Neural crest cell (in vitro differentiated cells): ENCODE results near the gene RIPOR1. TPM values are rescaled to one million over a fixed set of nuclear protein-coding genes. Genes with fewer than 3 reads are reported as not detected.

Experiments
- DNase-seq: peaks from one replicate; pipeline ENCODE4 v3.0.0; 2021; ENCODE audit warnings: low read depth, mixed read lengths, low spot score
- H3K27ac Mint-ChIP-seq: one replicate; pipeline ENCODE4 v1.8.0; 2021; ENCODE audit warnings: mild to moderate bottlenecking, mixed read lengths; ENCODE audit not compliant: unreplicated experiment
- H3K27me3 Mint-ChIP-seq: 2 replicates; pipeline ENCODE4 v1.8.0; 2021; ENCODE audit warnings: low read depth, mild to moderate bottlenecking, mixed read lengths
- H3K36me3 Mint-ChIP-seq: 2 replicates; pipeline ENCODE4 v1.8.0; 2021; ENCODE audit warnings: low read depth, mild to moderate bottlenecking, mixed read lengths
- H3K4me1 Mint-ChIP-seq: 2 replicates; pipeline ENCODE4 v1.8.0; 2021; ENCODE audit warnings: mixed read lengths
- H3K4me3 Mint-ChIP-seq: one replicate; pipeline ENCODE4 v1.8.0; 2021; ENCODE audit warnings: mild to moderate bottlenecking, mixed read lengths
- H3K9me3 Mint-ChIP-seq: 2 replicates; pipeline ENCODE4 v1.8.0; 2021; ENCODE audit warnings: mixed read lengths
- CTCF ChIP-seq: fragments of 200-600 bp; sonication (generic); conservative IDR thresholded peaks from 2 replicates; pipeline ENCODE4 v1.5.0; 2021; ENCODE audit warnings: antibody characterized with exemption, mild to moderate bottlenecking
- total RNA-seq: library from RNA; stranded (reverse); gene quantifications from 2 replicates; pipeline ENCODE4 v1.2.1, GENCODE V29; 2021

RIPOR1 gene
- total RNA-seq, 1 donor from 2014 or later, result 60.6 TPM

- H3K27me3 Mint-ChIP-seq, result peaks cover 11% of the 10 kb centered on the region
Measured at GRCh38 chr16:67521095-67521804, 7.4 kb upstream of the RIPOR1 start.

GRCh38 chr16:67525176-67525860 is 3.3 kb upstream of the RIPOR1 start:
- H3K27ac Mint-ChIP-seq, result no peak overlapping the region
- H3K36me3 Mint-ChIP-seq, result no peaks in the 10 kb centered on the region
- TF ChIP-seq CTCF, result no peak
- no peak for DNase-seq
- peak overlapping the region; percentile 57 for H3K4me3 Mint-ChIP-seq
- H3K9me3 Mint-ChIP-seq, result no peaks in the 10 kb centered on the region
- H3K4me1 Mint-ChIP-seq, result peaks cover 16% of the 10 kb centered on the region
- peaks cover 15% of the 10 kb centered on the region for H3K27me3 Mint-ChIP-seq

More at GRCh38 chr16:67521095-67521804, 7.4 kb upstream of the RIPOR1 start:
- DNase-seq, result peak; percentile 99
- peak overlapping the region; percentile 98 for H3K27ac Mint-ChIP-seq
- H3K36me3 Mint-ChIP-seq, result no peaks in the 10 kb centered on the region
- H3K9me3 Mint-ChIP-seq, result no peaks in the 10 kb centered on the region
- H3K4me1 Mint-ChIP-seq, result peaks cover 11% of the 10 kb centered on the region
- TF ChIP-seq CTCF, result peak; percentile 75
- H3K4me3 Mint-ChIP-seq, result peak overlapping the region; percentile 91

GRCh38 chr16:67526149-67526791 is 2.4 kb upstream of the RIPOR1 start:
- DNase-seq, result no peak
- peak overlapping the region; percentile 83 for H3K4me3 Mint-ChIP-seq
- H3K27me3 Mint-ChIP-seq, result peaks cover 13% of the 10 kb centered on the region
- H3K4me1 Mint-ChIP-seq, result peaks cover 18% of the 10 kb centered on the region
- H3K9me3 Mint-ChIP-seq, result no peaks in the 10 kb centered on the region
- no peak overlapping the region for H3K27ac Mint-ChIP-seq
- no peak for TF ChIP-seq CTCF
- no peaks in the 10 kb centered on the region for H3K36me3 Mint-ChIP-seq

GRCh38 chr16:67528870-67529581 is 397 bp downstream of the RIPOR1 start:
- Mint-ChIP-seq H3K36me3 (no peaks in the 10 kb centered on the region), H3K4me1 (peaks cover 27% of the 10 kb centered on the region), H3K27ac (peak overlapping the region; percentile 81), H3K4me3 (peak overlapping the region; percentile 92), H3K27me3 (peaks cover 17% of the 10 kb centered on the region), H3K9me3 (no peaks in the 10 kb centered on the region)
- peak; percentile 53 for DNase-seq
- no peak for TF ChIP-seq CTCF

GRCh38 chr16:67529582-67530012 is 968 bp downstream of the RIPOR1 start:
- H3K27ac Mint-ChIP-seq, result peak overlapping the region; percentile 81
- H3K4me3 Mint-ChIP-seq, result peak overlapping the region; percentile 92
- no peaks in the 10 kb centered on the region for H3K36me3 Mint-ChIP-seq
- peaks cover 17% of the 10 kb centered on the region for H3K27me3 Mint-ChIP-seq
- peaks cover 27% of the 10 kb centered on the region for H3K4me1 Mint-ChIP-seq
- H3K9me3 Mint-ChIP-seq, result no peaks in the 10 kb centered on the region
- no peak for DNase-seq
- no peak for TF ChIP-seq CTCF
